ENCODE data around the gene DYNLL1.

Gene DYNLL1

GRCh38 chr12:120467439-120467838 lies 28.5 kb upstream of the DYNLL1 start:
- no peak overlapping the region for H3K4me3 ChIP-seq (ENCODE audit: control insufficient read depth, low read depth, low read length)
- no peak for TF ChIP-seq CTCF (IDR thresholded peaks at IDR 0.05; ENCODE audit: control insufficient read depth, insufficient read depth, low read depth, low read length, missing control alignments)
- no peak for DNase-seq (ENCODE audit: low read depth)

DNA sequence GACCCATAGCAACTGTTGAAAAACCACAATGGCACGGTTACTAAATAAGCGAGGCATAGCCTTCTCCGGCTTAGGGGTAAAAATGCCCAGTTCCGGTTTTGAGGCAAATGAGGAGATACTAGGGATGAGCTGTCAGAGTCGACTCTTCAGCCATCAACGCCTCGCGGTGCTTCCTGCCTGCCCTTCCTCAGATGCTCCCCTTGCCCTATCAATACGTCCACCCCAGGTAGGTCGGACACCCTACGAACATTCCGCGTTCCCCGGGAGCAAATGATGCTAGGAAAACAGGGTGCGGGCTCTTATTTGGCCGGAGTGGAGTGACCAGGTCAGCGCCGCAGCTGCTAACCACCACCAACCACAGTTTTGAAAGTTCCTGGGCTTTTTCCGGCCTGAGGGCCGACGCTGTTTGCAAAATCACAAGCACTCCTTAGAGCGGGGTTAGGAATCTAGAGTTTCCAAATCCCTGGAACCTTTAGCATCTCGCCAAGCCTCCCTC lies 27.5 kb upstream of the DYNLL1 start:
- no peak for DNase-seq (ENCODE audit: low read depth)
- H3K4me3 ChIP-seq (ENCODE audit: control insufficient read depth, low read depth, low read length), result peak overlapping the region; percentile 75
- no peak for TF ChIP-seq CTCF (IDR thresholded peaks at IDR 0.05; ENCODE audit: control insufficient read depth, insufficient read depth, low read depth, low read length, missing control alignments)

DNA sequence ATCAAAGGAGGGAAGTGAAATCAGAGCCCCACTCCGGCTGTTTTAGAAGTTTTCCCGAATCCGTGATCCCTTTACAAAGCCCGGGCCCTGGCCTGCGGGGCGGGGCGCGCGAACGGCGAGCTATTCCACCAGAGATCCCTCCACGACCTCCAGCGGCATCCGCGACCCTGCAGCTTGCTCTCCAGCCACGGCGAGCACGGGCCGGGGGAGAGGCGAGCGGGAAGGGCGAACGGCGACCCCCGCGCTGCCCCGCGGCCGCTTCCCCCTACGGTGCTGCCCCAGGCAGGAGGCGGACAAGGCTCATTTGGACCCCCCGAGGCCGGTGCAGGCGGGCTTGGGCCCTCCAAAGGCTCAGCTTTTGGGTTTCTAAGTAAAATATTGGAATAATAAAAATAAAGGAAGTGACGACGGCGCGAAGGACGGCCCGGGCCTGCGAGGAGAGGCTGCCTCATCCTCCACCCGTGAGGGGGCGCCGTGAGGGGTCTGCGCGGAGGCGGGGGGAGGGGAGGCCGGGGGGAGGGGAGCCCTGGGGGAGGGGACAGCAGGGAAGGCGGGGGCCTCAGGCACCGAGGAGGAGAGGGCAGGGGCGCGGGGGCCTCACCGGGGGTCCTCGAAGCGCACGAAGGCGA lies 27.0 kb upstream of the DYNLL1 start:
- TF ChIP-seq CTCF (IDR thresholded peaks at IDR 0.05; ENCODE audit: control insufficient read depth, insufficient read depth, low read depth, low read length, missing control alignments), result no peak
- DNase-seq (ENCODE audit: low read depth), result no peak

GRCh38 chr12:120469450-120470149 lies 26.3 kb upstream of the DYNLL1 start, which contains the start of gene SRSF9:
Gene SRSF9 (minus strand): TSS chr12:120469748. CDS start chr12:120469609, 139 bp downstream.
- peak; percentile 86 for DNase-seq (ENCODE audit: low read depth)
- H3K4me3 ChIP-seq (ENCODE audit: control insufficient read depth, low read depth, low read length), result peak within 1 kb of the TSS; percentile 75

More for the DNA sequence above, 27.0 kb upstream of the DYNLL1 start:
- peak overlapping the region; percentile 75 for H3K4me3 ChIP-seq (ENCODE audit: control insufficient read depth, low read depth, low read length)

DNA sequence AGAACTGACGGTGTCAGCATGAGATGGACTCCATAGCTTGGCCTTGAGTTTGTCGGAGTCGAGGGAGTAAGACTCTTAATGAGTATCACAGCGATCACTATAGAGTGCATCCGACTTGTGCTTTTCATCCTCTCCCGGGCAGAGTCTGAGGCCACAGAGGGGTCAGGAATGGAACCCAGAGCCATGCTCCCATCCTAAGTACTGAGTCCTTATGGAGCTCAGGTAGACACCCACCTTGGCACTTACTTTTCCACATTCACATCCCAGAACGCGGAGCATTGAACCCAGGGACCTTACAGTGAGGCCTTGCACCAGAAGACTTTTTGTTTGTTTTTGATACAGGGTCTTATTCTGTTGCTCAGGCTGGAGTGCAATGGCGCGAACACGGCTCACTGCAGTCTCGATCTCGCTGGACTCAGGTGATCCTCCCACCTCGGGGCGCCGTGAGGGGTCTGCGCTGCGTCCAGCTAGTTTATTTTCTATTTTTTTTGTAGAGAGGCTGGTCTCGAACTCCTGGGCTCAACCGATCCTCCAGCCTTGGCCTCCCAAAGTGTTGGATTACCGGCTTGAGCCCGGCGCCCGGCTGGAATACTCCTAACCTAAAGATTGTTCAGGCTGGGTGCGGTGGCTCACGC lies 25.6 kb upstream of the DYNLL1 start:
- H3K4me3 ChIP-seq (ENCODE audit: control insufficient read depth, low read depth, low read length), result peak overlapping the region; percentile 75
- DNase-seq (ENCODE audit: low read depth), result no peak
- TF ChIP-seq CTCF (IDR thresholded peaks at IDR 0.05; ENCODE audit: control insufficient read depth, insufficient read depth, low read depth, low read length, missing control alignments), result no peak

More at GRCh38 chr12:120469450-120470149, 26.3 kb upstream of the DYNLL1 start, which contains the start of gene SRSF9:
- peak; percentile 88 for TF ChIP-seq CTCF (IDR thresholded peaks at IDR 0.05; ENCODE audit: control insufficient read depth, insufficient read depth, low read depth, low read length, missing control alignments)

DNA sequence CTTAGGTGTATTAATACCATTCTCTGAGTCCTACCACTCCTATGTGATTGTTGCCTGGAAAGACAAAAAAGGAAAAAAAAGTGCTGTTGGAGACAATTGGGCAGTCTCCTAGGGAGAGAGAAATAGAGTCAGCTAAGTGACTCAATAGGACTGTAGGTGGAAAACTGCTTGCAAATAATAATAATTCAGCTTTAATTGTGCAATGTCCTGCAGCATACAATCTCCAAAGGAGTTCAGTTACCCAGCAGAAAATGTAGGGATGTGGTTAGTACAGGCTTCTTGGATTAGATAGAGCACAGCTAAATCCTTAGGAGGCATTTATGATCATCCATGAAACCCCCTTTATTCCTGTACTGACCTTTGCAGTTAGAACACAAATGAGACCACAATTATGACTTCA lies 23.4 kb upstream of the DYNLL1 start:
- no peak for DNase-seq (ENCODE audit: low read depth)
- TF ChIP-seq CTCF (IDR thresholded peaks at IDR 0.05; ENCODE audit: control insufficient read depth, insufficient read depth, low read depth, low read length, missing control alignments), result no peak
- H3K4me3 ChIP-seq (ENCODE audit: control insufficient read depth, low read depth, low read length), result no peak overlapping the region

Measured in AG09309 (cell line).